Measurements from ENCODE around the gene ZFAND2A.
A peak's percentile ranks its signal among the peaks of the same experiment; 100 is the strongest.
"Not testable (repeated sequence)": the region's sequence is repeated elsewhere in the genome, so short reads cannot be mapped to it uniquely, and the experiment has no call there.

Gene ZFAND2A

DNA sequence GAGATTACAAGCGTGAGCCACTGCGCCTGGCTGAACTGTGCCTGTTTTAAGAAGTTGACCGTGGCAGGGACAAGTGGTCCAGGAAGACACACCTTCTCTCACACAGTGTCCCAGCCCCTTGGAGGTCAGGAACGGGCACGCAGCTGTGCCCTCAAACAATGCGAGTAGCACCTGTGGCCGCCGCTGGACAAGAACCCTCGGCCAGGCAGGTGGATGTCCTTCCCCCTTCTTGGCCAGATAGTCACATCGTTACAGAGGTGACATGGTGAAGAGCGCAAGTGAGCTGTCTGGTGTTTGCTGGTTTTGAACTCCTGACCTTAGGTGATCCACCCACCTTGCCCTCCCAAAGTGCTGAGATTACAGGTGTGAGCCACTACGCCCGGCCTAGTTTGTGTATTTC is 8.8 kb downstream of the ZFAND2A start:
- peaks cover 2% of the 10 kb centered on the region for H3K4me1 Mint-ChIP-seq
- ATAC-seq (ENCODE audit: low read depth) (no peak), DNase-seq (ENCODE audit: low spot score in 2 of 2) (no peak)
- H3K36me3 Mint-ChIP-seq: peaks cover 22% of the 10 kb centered on the region
- no peaks in the 10 kb centered on the region for H3K27me3 Mint-ChIP-seq
- H3K9me3 Mint-ChIP-seq: no peaks in the 10 kb centered on the region
- H3K4me3 Mint-ChIP-seq: no peak overlapping the region
- H3K27ac Mint-ChIP-seq: no peak overlapping the region

GRCh38 chr7:1150400-1151002 is 9.5 kb downstream of the ZFAND2A start:
- Mint-ChIP-seq H3K4me1 (peaks cover 2% of the 10 kb centered on the region), H3K4me3 (no peak overlapping the region), H3K36me3 (peaks cover 22% of the 10 kb centered on the region), H3K27ac (no peak overlapping the region), H3K9me3 (no peaks in the 10 kb centered on the region), H3K27me3 (no peaks in the 10 kb centered on the region)
- DNase-seq (ENCODE audit: low spot score in 2 of 2) (no peak), ATAC-seq (ENCODE audit: low read depth) (no peak)

DNA sequence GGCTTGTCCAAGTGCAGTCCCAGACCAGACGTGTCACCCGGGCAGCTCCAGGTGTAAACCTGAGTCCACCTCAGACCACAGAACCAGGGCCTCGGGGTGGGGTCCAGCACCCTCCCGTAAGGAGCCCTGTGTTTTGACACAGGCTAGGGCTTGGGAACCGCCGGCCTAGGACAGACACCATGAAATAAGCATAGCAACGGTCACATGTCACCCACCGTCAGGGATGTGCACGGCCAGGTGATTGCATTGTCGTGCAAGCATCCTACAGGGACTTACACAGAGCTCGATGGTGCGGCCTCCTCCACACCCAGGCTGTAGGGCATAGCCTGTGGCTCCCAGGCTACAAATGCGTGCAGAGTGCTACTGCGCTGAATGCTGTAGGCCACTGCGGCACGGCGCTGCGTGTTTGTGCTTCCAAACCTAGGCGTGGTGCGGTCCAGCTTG is 10.6 kb downstream of the ZFAND2A start:
- H3K36me3 Mint-ChIP-seq: peaks cover 17% of the 10 kb centered on the region
- H3K27me3 Mint-ChIP-seq: no peaks in the 10 kb centered on the region
- no peak overlapping the region for H3K27ac Mint-ChIP-seq
- H3K4me3 Mint-ChIP-seq: no peak overlapping the region
- peaks cover 2% of the 10 kb centered on the region for H3K4me1 Mint-ChIP-seq
- ATAC-seq (ENCODE audit: low read depth) (no peak), DNase-seq (ENCODE audit: low spot score in 2 of 2) (no peak)
- no peaks in the 10 kb centered on the region for H3K9me3 Mint-ChIP-seq

GRCh38 chr7:1147873-1148272 is 12.1 kb downstream of the ZFAND2A start:
- H3K9me3 Mint-ChIP-seq; H3K4me3 Mint-ChIP-seq; ATAC-seq (ENCODE audit: low read depth); H3K27ac Mint-ChIP-seq; H3K4me1 Mint-ChIP-seq; H3K27me3 Mint-ChIP-seq; DNase-seq (ENCODE audit: low spot score in 2 of 2): not testable (repeated sequence)
- H3K36me3 Mint-ChIP-seq: peaks cover 11% of the 10 kb centered on the region

GRCh38 chr7:1144269-1144771 is 15.7 kb downstream of the ZFAND2A start:
- no peak overlapping the region for H3K4me3 Mint-ChIP-seq
- ATAC-seq (ENCODE audit: low read depth): peak; percentile 42
- no peaks in the 10 kb centered on the region for H3K27me3 Mint-ChIP-seq
- H3K9me3 Mint-ChIP-seq: no peaks in the 10 kb centered on the region
- H3K4me1 Mint-ChIP-seq: peaks cover 13% of the 10 kb centered on the region
- H3K36me3 Mint-ChIP-seq: no peaks in the 10 kb centered on the region
- DNase-seq (ENCODE audit: low spot score in 2 of 2): no peak
- peak overlapping the region; percentile 68 for H3K27ac Mint-ChIP-seq

DNA sequence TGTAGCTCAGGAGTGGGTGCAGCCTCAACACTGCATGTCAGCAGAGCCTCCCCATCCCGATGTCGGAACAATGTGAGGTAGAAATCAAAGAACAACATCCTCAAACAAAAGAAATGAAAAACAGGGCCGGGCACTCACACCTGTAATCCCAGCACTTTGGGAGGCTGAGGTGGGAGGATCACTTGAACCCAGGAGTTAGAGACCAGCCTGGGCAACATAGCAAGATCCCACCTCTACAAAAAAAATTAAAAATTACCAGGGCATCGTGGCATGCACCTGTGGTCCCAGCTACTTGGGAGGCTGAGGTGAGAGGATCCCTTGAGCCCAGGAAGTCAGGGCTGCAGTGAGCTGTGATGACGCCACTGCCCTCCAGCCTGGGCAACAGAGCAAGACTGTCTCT is 17.0 kb downstream of the ZFAND2A start:
- not testable (repeated sequence) for H3K27me3 Mint-ChIP-seq; H3K4me3 Mint-ChIP-seq; ATAC-seq (ENCODE audit: low read depth); H3K36me3 Mint-ChIP-seq; H3K9me3 Mint-ChIP-seq; DNase-seq (ENCODE audit: low spot score in 2 of 2)
- H3K27ac Mint-ChIP-seq: peak overlapping the region; percentile 68
- H3K4me1 Mint-ChIP-seq: peaks cover 13% of the 10 kb centered on the region

DNA sequence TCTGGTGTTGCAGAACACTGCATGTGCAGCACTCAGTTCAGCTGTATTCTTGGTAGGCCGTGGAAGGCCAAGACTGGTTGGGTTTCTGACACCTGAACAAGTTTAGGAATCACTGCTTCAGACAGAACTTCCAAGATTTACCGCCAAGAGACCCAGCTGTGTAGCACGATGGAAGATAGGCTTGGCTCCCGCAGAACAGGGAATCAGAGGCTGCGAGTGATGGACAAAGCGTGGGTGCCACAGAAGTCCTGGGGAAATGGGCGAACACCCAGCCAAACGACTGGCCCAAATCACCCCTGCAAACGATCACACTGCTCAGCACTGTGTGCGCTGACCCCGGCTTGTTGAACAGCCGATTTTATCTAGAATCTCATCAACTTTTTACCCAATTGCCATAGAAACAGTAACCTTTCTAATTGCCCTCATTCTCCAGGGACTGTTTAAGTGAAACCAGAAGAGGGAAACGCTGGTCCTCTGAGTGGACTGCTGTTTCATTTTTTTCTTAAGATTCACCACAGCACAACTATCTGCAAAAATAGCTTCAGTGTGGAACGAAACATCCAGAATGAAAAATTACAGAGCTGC is 17.9 kb downstream of the ZFAND2A start:
- no peaks in the 10 kb centered on the region for H3K36me3 Mint-ChIP-seq
- peaks cover 16% of the 10 kb centered on the region for H3K4me1 Mint-ChIP-seq
- ATAC-seq (ENCODE audit: low read depth): no peak
- no peaks in the 10 kb centered on the region for H3K27me3 Mint-ChIP-seq
- peak overlapping the region; percentile 100 for H3K27ac Mint-ChIP-seq
- DNase-seq (ENCODE audit: low spot score in 2 of 2): no peak
- no peak overlapping the region for H3K4me3 Mint-ChIP-seq
- H3K9me3 Mint-ChIP-seq: no peaks in the 10 kb centered on the region

DNA sequence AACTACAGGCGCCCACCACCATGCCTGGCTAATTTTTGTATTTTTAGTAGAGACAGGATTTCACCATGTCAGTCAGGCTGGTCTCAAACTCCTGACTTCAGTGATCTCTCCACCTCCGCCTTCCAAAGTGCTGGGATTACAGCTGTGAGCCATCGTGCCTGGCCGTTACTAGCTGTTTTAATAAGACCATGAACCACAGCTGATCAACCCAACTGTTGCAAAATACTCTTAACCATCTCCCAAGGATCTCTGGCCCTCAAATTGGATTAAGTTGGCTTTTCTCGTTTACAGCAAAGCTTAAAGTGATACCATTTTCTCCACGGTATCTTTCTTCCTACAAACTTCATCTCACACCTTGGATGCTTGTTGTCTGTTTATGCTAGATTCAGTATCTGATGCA is 18.3 kb downstream of the ZFAND2A start:
- Mint-ChIP-seq H3K9me3 (no peaks in the 10 kb centered on the region), H3K27me3 (no peaks in the 10 kb centered on the region), H3K4me3 (no peak overlapping the region), H3K27ac (peak overlapping the region; percentile 100), H3K4me1 (peaks cover 21% of the 10 kb centered on the region), H3K36me3 (no peaks in the 10 kb centered on the region)
- ATAC-seq (ENCODE audit: low read depth) (no peak), DNase-seq (ENCODE audit: low spot score in 2 of 2) (no peak)

- ATAC-seq (ENCODE audit: low read depth) (peak; percentile 41), DNase-seq (ENCODE audit: low spot score in 2 of 2) (peak in 1 of 2 donors; percentile 51)
- peaks cover 22% of the 10 kb centered on the region for H3K4me1 Mint-ChIP-seq
- no peaks in the 10 kb centered on the region for H3K36me3 Mint-ChIP-seq
- peak overlapping the region; percentile 100 for H3K27ac Mint-ChIP-seq
- H3K4me3 Mint-ChIP-seq: peak overlapping the region; percentile 53
- no peaks in the 10 kb centered on the region for H3K9me3 Mint-ChIP-seq
- H3K27me3 Mint-ChIP-seq: no peaks in the 10 kb centered on the region
Measured at GRCh38 chr7:1140476-1141104, 19.4 kb downstream of the ZFAND2A start.

DNA sequence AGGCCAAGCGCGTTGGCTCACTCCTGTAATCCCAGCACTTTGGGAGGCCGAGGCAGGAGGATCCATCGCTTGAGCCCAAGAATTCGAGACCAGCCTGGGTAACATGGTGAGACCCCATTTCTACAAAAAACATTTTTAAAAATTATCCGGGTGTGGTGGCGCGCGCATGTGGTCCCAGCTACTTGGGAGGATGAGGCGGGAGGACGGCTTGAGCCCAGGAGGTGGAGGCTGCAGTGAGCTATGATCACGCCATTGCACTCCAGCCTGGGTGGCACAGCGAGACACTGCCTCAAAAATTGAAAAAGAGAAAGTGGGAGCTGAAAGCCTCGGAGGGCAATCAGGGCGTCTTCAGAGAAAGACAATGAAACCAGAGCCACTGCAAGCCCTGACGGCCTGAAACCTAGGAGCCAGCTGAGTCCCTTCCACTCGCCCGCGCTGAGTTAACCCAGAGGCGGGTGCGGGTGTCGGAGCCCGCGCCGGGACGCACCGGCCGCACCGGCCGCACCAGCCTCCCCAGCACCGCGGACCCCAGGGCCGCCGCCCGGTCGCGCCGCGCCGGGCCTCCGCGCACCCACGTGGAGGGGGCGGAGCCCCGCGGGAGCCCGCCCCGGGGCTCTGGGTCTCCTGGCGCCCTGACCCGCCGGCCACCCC is 22.4 kb downstream of the ZFAND2A start:
- peak; percentile 64 for ATAC-seq (ENCODE audit: low read depth)
- no peak for DNase-seq (ENCODE audit: low spot score in 2 of 2)
- Mint-ChIP-seq H3K36me3 (no peaks in the 10 kb centered on the region), H3K27ac (peak overlapping the region; percentile 100), H3K9me3 (no peaks in the 10 kb centered on the region), H3K4me3 (peak overlapping the region; percentile 95), H3K27me3 (no peaks in the 10 kb centered on the region), H3K4me1 (peaks cover 20% of the 10 kb centered on the region)

DNA sequence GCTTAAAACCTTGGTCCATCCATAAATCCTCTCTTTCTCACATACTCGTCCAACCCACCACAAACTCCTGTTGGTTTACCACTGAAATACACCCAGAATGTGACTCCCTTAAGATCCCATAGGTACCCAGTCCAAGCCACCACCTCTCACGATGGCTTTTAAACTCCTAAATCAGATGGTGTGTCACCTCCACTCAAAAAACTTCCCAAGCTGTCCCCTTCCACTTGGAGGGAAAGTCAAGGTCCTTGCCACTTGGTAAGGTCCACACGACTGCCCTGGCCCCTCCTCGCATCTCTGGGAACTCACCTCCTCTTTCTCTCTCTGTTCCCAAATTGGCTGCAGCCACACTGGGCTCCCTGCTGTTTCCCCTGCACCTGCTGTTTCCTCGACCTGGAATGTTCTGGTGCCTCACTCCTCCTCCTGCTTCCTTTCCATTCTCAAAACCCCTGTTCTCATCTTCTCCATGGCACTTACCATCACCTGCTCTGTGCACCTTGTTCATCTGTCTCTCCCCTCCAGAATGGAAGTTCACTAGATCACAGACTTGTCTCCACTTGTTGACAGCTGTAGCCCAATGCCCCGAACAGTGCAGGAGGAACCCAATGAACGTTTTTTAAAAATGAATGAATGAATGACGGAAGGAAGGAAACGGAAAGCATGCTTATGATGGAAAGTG is 23.0 kb downstream of the ZFAND2A start:
- Mint-ChIP-seq H3K36me3 (no peaks in the 10 kb centered on the region), H3K4me1 (peaks cover 20% of the 10 kb centered on the region), H3K9me3 (no peaks in the 10 kb centered on the region), H3K27me3 (no peaks in the 10 kb centered on the region), H3K27ac (peak overlapping the region; percentile 100), H3K4me3 (peak overlapping the region; percentile 82)
- no peak for ATAC-seq (ENCODE audit: low read depth)
- no peak for DNase-seq (ENCODE audit: low spot score in 2 of 2)

GRCh38 chr7:1134951-1135350 is 25.0 kb downstream of the ZFAND2A start:
- peaks cover 3% of the 10 kb centered on the region for H3K9me3 Mint-ChIP-seq
- peak overlapping the region; percentile 7 for H3K27ac Mint-ChIP-seq
- H3K4me3 Mint-ChIP-seq: no peak overlapping the region
- no peaks in the 10 kb centered on the region for H3K27me3 Mint-ChIP-seq
- no peak for ATAC-seq (ENCODE audit: low read depth)
- H3K4me1 Mint-ChIP-seq: peaks cover 12% of the 10 kb centered on the region
- H3K36me3 Mint-ChIP-seq: peaks cover 4% of the 10 kb centered on the region
- DNase-seq (ENCODE audit: low spot score in 2 of 2): no peak

- no peak for ATAC-seq (ENCODE audit: low read depth)
- no peaks in the 10 kb centered on the region for H3K27me3 Mint-ChIP-seq
- H3K36me3 Mint-ChIP-seq: peaks cover 6% of the 10 kb centered on the region
- DNase-seq (ENCODE audit: low spot score in 2 of 2): no peak
- H3K4me1 Mint-ChIP-seq: peaks cover 4% of the 10 kb centered on the region
- H3K4me3 Mint-ChIP-seq: no peak overlapping the region
- no peak overlapping the region for H3K27ac Mint-ChIP-seq
- H3K9me3 Mint-ChIP-seq: peaks cover 3% of the 10 kb centered on the region
Measured at GRCh38 chr7:1131471-1132265, 28.3 kb downstream of the ZFAND2A start.
